Stimulated activated CD8-positive, alpha-beta memory T cell treated with anti-CD3 and anti-CD28 coated beads, Interleukin-15, amount 100 ng/mL, for 4 hours (primary cell): Measurements from ENCODE around the gene MRPL10.

Source experiments
- DNase-seq, 2 donors: peaks; one replicate each; pipeline ENCODE4 v3.0.0-alpha.2; 2020; ENCODE audit warnings: low read depth in 2 of 2

The MRPL10 gene

GRCh38 chr17:47831003-47831933 lies at the start of gene MRPL10, which contains the start of gene LRRC46:
MRPL10 (minus strand) TSS chr17:47831541; CDS start chr17:47831511, 30 bp downstream.
LRRC46 (plus strand) TSS chr17:47831670; CDS start chr17:47831990, 320 bp downstream.
- DNase-seq = peak; percentile 83 to 84

GRCh38 chr17:47879776-47880454 lies 48.6 kb upstream of the MRPL10 start:
- no peak for DNase-seq

DNA sequence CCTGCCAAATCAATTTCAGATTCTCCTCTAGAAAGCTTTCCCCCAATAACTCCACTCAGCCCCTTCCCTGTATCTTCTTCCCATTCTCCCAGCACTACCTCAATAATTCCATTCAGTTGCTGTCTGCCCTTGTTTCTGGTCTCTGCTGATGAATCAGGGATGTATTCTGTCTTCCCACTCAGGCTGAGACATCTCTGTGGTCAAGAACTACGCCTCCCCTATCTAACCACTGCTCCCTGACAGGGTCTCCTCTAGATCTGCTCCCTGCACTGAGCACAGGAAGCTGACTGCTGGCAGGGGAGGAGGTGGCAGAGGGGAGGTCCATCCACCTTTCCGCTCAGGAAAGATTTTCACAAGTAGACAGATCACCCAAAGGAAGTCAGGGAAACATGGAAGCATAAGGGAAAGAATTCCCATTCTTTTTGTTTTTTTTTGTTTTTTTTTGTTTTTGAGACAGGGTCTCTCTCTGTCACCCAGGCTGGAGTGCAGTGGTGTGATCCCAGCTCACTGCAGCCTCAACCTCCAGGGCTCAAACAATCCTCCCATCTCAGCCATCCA lies 47.8 kb upstream of the MRPL10 start:
- no peak for DNase-seq

DNA sequence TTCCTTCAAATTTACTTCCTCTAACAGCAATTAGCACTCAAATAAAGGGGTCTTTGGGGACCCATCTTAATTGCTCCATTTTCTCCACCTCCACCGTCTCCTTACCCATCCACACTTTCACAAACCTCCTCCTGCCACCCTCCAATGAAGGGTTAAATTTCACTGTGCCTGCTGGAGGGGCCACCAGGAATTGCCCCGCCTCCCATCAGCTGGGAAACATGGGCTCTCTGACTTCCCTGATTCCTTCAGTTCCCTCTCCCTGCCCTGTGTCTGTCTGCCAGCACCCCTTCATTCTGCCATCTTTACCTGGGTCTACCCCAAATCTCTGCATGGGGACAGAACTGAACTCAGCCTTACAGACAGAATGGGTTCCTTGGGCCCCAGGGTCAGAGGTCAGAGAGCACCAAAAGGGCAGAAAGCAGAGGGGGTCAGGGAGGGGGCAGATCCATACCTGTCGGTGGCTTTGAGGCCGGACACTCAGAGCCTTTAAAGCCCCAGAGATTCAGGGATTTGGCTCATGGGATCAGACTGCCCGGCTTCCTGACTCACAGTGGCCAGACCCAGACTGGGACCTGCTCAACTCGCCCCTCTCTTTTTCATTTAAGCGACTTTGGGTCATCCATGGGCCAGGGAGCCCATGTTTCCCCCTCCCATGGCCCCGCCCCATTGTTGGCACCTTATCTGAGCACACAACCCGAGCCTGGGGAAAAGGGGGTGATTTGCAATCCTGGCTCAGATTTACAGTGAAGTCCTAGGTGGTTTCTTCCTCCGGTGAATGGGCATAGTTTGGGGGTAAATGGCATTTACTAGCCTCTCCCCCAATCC lies 47.1 kb upstream of the MRPL10 start:
- DNase-seq = no peak

DNA sequence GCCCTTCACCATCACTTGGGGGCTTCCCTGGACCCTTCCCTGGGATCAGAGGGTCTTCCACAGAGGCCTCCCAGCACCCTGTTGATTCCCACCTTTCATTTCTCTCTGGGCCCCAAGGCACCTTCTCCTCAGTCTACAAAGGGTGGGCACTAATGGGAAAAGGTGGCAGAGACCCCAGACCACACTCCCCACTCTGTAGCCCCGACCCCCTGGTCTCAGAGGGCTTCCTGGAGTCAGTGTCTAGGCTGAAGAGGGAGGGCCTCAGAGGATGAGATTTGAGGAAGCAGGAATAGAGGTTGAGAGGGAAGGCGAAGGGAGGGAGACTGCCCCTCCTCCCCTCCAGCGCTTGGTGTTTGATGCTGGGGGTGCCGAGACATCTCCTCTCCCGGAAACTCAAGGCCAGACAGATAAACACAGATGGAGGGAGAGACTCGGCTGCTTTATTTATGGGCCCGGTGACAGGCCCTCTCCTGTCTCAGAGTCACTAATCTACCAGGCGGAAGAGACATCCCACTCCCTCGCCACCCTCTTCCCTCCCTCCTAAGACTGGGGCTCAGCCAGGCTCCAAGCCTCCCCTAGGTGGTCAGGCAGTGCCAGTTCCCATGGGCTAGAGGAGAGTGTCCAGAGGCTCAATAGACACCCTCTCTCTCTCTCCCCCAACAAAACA lies 46.2 kb upstream of the MRPL10 start:
- DNase-seq = no peak

DNA sequence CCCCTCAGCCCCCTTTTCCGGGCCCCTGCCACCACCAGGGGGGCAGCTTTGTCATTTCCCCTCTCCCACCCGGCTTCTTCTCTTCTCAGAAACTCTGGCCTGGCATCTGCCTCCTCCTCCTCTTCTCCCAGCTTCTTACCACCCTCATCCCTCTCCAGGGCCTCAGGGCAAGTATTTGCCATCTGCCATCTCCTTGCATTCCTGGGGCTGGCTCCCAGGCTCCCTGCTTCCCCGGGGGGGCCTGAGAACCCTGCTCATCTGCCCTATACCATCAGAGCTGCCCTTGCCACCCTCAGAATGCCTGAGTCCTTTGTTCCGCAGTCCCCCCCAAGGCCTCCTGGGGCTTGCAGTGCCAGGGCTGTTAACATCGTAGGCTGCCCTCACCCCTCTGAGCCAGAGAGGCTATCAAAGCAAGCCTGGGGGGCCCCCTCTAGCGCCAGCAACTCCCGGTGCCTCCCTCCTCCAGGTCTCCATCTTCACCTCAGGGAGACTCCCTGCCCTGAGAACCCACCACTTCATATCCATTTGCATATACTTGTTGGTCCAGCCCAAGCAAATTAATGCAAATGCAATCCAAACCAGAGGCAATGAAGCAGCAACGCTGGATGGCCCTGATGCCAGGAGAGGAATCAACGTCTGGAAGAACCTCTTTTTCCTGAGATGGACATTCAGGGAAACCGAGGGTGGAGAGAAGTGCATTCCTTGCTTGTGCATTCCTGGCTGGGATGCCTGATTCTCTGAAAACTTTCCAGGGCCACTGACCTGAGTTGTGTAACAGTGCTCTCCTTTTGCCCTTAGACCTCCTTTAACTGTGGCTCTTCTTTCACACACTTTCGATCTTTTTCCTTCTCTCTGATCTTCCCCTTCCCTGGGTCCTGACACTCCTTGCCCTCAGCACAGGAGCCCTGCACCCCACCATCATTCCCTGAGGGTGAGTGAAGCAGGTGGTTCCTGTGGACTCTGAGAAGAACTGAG lies 44.0 kb upstream of the MRPL10 start:
- no peak for DNase-seq

DNA sequence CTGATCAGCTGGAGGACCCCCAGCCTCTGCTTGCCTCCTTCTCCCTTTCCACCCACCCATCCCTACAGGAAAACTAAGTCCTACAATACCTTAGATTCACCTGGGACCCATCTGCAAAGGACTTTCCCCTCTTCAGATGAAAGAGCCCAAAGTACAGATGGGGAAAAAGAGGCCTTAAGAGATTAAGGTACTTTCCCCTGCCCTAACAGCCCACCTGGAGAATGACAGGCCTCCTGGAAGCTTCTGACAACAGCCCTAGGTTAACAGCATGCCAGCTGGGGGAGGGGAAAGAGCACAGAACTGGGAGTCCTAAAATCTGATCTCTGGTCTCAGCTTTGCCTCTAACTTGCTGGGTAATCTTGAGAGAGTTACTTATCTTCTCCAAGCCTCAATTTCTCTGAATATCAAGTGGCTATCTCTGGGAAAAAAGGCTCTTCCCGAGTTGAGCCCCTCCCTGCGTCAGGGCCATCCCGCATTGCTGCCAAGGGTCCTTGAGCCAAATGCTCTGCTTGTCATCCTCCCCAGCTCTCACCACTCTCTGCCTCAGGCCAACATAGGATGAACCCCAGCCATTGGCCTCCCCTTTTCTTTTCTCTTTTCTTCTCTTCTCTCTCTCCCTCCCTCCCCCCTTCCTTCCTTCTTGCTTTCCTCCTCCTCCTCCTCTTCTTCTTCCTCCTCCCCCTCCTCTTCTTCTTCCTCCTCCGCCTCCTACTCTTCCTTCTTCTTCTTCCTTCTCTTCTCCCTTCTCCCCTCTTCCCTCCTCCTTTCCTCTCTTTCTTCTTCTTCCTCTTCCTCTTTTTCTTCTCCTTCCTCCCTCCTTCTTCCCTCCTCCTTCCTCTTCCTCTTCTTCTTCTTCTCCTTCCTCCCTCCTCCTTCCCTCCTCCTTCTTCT lies 42.1 kb upstream of the MRPL10 start:
- DNase-seq = no peak

- no peak for DNase-seq
These were observed 41.4 kb upstream of the MRPL10 start for GRCh38 chr17:47872651-47873161.

- DNase-seq = no peak
These were observed 40.8 kb upstream of the MRPL10 start for GRCh38 chr17:47872019-47872650.

DNA sequence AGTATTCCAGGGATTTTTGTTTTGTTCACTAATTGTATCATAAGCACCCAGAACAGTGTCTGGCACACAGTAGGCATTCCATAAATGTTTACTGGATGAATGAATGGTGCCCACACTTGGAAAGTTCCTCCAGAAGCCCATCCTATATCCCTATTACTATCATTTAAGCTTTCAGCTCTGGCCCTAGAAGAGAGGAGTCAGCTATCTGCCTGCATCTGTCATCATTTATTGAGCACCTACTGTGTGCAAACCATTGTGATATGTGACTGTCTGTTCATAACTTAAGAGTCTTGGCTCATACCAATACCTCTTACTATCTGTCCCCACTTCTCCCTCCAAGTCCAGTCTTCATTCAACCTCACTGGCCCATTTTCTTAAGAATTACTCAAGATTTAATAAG lies 39.7 kb upstream of the MRPL10 start:
- no peak for DNase-seq

GRCh38 chr17:47870056-47870455 lies 38.7 kb upstream of the MRPL10 start:
- DNase-seq = no peak

DNA sequence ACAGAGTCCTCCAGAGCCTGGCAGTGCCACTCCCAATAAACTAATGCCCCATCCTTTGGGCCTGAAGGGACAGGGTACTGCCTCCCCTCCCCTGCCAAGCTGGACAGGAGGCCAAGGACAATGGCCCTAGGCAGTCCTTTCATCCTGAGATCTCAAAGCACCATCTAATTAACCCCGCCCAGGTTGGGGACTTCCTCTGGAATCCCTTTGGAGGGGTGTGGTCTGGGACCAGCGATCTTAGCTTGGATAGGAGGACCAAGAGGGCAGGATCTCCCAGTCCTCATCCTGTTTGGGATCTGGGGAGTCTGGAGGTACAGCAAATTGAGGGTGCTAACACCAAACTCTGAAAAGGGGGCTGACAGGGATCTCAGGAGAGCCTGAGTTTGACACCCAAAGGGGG lies 37.8 kb upstream of the MRPL10 start:
- no peak for DNase-seq

DNA sequence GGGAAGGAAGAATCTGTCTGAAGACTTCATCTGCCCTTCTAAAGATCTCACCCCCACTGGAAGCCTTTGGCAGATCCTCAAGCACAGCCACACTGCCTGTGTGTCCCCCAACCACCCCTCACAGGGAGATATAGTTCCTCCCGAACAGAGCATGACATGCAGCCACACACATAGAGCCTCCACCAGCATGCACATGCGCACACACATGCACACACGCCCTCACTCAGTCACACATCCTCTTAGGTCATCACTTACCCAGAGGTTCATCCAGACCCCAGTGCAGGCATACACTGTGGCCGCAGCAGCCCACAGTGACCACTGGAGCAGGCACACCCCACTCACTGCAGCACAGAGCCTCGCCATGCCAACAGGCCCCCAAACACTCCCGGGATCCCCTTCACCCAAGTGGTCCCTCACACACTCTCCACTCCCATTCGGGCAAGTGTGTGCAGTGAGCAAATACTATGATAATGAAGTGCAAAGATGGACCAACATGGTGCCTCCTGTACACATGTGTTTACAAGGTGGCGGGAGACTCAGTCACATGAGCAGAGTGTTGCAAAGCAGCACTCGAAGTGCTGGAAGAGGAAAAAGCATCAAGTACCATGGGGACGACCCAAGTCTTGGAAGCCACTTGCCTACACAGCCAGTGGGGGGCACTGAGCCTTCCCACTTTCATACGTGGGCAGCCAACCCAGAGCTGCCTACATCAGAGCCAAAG lies 36.6 kb upstream of the MRPL10 start:
- no peak for DNase-seq

DNA sequence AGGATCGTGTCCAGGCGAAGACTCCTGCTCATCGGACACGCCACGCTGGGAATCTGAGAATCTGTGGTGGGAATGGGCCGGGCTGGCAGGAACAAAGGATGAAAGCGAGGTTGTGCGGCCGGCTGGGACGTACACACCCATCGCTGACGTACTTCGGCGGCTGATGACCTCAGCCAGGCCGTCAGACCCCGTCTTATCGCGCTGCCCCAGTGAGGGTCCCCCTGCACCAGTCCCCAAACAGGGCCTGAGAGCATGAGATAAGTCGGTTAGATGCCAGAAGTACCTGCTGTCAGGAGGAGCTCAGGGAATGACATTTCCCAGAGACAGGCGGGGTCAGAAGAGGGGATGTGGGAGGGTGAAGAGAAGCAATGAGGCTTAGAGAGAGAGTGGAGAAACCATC lies 35.6 kb upstream of the MRPL10 start:
- DNase-seq = no peak

- DNase-seq = no peak
These were observed 33.5 kb upstream of the MRPL10 start for GRCh38 chr17:47864791-47865216.

- no peak for DNase-seq
These were observed 31.5 kb upstream of the MRPL10 start for GRCh38 chr17:47862621-47863440.

DNA sequence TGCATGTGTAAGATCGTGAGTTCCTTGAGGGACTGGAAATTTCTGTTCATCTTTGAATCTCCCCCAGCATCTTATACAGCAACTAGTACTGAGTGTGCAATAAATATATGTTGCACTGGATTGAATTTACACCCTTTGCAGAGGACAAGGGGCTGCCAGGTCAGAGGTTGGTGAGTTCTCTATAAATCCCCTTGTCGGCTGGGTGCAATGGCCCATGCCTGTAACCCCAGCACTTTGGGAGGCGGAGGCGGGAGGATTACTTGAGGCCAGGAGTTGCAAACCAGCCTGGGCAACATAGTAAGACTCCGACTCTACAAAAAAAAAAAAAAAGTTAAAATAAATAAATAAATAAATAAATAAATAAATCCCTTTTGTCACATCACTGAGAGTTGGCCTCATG lies 29.0 kb upstream of the MRPL10 start:
- no peak for DNase-seq
